Measurements from ENCODE around the gene CERS3.

- TF ChIP-seq POLR2A (IDR thresholded peaks at IDR 0.05) = no peak
- TF ChIP-seq, protein P1, sequence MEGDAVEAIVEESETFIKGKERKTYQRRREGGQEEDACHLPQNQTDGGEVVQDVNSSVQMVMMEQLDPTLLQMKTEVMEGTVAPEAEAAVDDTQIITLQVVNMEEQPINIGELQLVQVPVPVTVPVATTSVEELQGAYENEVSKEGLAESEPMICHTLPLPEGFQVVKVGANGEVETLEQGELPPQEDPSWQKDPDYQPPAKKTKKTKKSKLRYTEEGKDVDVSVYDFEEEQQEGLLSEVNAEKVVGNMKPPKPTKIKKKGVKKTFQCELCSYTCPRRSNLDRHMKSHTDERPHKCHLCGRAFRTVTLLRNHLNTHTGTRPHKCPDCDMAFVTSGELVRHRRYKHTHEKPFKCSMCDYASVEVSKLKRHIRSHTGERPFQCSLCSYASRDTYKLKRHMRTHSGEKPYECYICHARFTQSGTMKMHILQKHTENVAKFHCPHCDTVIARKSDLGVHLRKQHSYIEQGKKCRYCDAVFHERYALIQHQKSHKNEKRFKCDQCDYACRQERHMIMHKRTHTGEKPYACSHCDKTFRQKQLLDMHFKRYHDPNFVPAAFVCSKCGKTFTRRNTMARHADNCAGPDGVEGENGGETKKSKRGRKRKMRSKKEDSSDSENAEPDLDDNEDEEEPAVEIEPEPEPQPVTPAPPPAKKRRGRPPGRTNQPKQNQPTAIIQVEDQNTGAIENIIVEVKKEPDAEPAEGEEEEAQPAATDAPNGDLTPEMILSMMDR (IDR thresholded peaks at IDR 0.05) = no peak
These were observed 44.3 kb downstream of the CERS3 start for GRCh38 chr15:100484443-100484842.

All from thyroid gland (tissue), 4 donors.